Prostate gland (tissue), 2 donors: Measurements from ENCODE around the gene TRIM45.

ENCODE experiments used
- CTCF ChIP-seq, 4 experiments: fragments of 200-600 bp in 2 of 4; fragments of 450-650 bp in 2 of 4; sonication (generic) in 2 of 4; IDR thresholded peaks; 1 replicate in 3 of 4; 2 replicates in 1 of 4; pipeline ENCODE4 v1.5.1; 2016 to 2019; ENCODE audit warnings: antibody characterized with exemption in 4 of 4, mild to moderate bottlenecking in 2 of 4, moderate library complexity in 2 of 4
- POLR2A ChIP-seq: fragments of 450-650 bp; IDR thresholded peaks from one replicate; pipeline ENCODE4 v1.6.1; 2016; ENCODE audit warnings: antibody characterized with exemption, mild to moderate bottlenecking
- POLR2AphosphoS5 ChIP-seq: sonication (generic); formaldehyde crosslinking; IDR thresholded peaks from one replicate; pipeline ENCODE4 v1.6.1; 2017; ENCODE audit warnings: antibody characterized with exemption

- no peak for TF ChIP-seq CTCF (IDR thresholded peaks at IDR 0.05)
- no peak for TF ChIP-seq POLR2AphosphoS5
- no peak for TF ChIP-seq POLR2A
Observed at GRCh38 chr1:117124661-117125060, 3.1 kb upstream of the TRIM45 start.
